ENCODE data around the gene ZNF136.
A peak's percentile ranks its signal among the peaks of the same experiment; 100 is the strongest.

The ZNF136 gene

GRCh38 chr19:12156223-12157058 is 6.5 kb upstream of the ZNF136 start, which contains the start of gene ZNF625:
ZNF625 (minus strand) TSS chr19:12156734; CDS start chr19:12156558, 176 bp downstream.
- H3K4me3 ChIP-seq (ENCODE audit: low read depth, low read length), result peak within 1 kb of the TSS; percentile 85
- TF ChIP-seq CTCF (IDR thresholded peaks at IDR 0.05; ENCODE audit: borderline replicate concordance, insufficient read depth, low read depth, low read length), result no peak

- TF ChIP-seq CTCF (IDR thresholded peaks at IDR 0.05; ENCODE audit: borderline replicate concordance, insufficient read depth, low read depth, low read length), result no peak
- H3K4me3 ChIP-seq (ENCODE audit: low read depth, low read length), result no peak overlapping the region
Measured at GRCh38 chr19:12159773-12160414, 3.0 kb upstream of the ZNF136 start.

GRCh38 chr19:12162513-12162881 is 399 bp upstream of the ZNF136 start:
- TF ChIP-seq CTCF (IDR thresholded peaks at IDR 0.05; ENCODE audit: borderline replicate concordance, insufficient read depth, low read depth, low read length), result no peak
- peak overlapping the region; percentile 68 for H3K4me3 ChIP-seq (ENCODE audit: low read depth, low read length)

GRCh38 chr19:12163826-12164225 is 930 bp downstream of the ZNF136 start:
- H3K4me3 ChIP-seq (ENCODE audit: low read depth, low read length), result peak overlapping the region; percentile 68
- TF ChIP-seq CTCF (IDR thresholded peaks at IDR 0.05; ENCODE audit: borderline replicate concordance, insufficient read depth, low read depth, low read length), result no peak

GRCh38 chr19:12166626-12167025 is 3.7 kb downstream of the ZNF136 start:
- H3K4me3 ChIP-seq (ENCODE audit: low read depth, low read length), result no peak overlapping the region
- no peak for TF ChIP-seq CTCF (IDR thresholded peaks at IDR 0.05; ENCODE audit: borderline replicate concordance, insufficient read depth, low read depth, low read length)

- TF ChIP-seq CTCF (IDR thresholded peaks at IDR 0.05; ENCODE audit: borderline replicate concordance, insufficient read depth, low read depth, low read length), result no peak
Measured at GRCh38 chr19:12180377-12180776, 17.5 kb downstream of the ZNF136 start.

GRCh38 chr19:12187625-12188024 is 24.7 kb downstream of the ZNF136 start:
- no peak for TF ChIP-seq CTCF (IDR thresholded peaks at IDR 0.05; ENCODE audit: borderline replicate concordance, insufficient read depth, low read depth, low read length)

More at GRCh38 chr19:12180377-12180776, 17.5 kb downstream of the ZNF136 start:
- H3K4me3 ChIP-seq (ENCODE audit: low read depth, low read length), result no peak overlapping the region

More at GRCh38 chr19:12187625-12188024, 24.7 kb downstream of the ZNF136 start:
- H3K4me3 ChIP-seq (ENCODE audit: low read depth, low read length), result no peak overlapping the region

All from GM12875 (cell line).